ENCODE results near the gene JUP. TPM values are rescaled to one million over a fixed set of nuclear protein-coding genes. Genes with fewer than 3 reads are reported as not detected.

JUP gene
- total RNA-seq, 2 donors from 2014 or later = 317 to 353 TPM

DNA sequence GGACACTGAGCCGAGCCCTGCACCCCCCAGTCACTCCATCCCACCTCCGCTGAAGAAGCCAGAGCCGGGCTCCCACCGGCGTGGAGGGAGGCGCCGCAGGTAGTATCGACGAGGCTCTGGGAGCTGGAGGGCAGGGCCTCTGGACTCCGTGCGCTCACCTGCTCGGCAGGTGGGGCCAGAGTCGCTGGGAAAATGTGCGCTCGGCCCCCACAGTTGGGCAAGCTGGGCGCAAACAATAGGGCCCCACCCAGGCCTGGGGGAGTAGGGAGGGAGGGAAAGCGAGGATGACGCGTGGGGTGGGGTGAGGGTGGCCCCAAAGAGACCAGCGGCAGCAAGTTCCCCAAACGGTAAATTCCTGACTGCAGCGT, 668 bp downstream of the JUP start:
- H3K36me3 ChIP-seq = no peaks in the 10 kb centered on the region
- H3K9me3 ChIP-seq = no peaks in the 10 kb centered on the region
- peaks cover 3% of the 10 kb centered on the region for H3K4me1 ChIP-seq
- H3K9ac ChIP-seq (ENCODE audit: low read depth in 2 of 2, low read length in 2 of 2) = peak overlapping the region; percentile 92 to 93
- no peaks in the 10 kb centered on the region for H3K27me3 ChIP-seq
- peak; percentile 91 for DNase-seq
- TF ChIP-seq, protein P1, sequence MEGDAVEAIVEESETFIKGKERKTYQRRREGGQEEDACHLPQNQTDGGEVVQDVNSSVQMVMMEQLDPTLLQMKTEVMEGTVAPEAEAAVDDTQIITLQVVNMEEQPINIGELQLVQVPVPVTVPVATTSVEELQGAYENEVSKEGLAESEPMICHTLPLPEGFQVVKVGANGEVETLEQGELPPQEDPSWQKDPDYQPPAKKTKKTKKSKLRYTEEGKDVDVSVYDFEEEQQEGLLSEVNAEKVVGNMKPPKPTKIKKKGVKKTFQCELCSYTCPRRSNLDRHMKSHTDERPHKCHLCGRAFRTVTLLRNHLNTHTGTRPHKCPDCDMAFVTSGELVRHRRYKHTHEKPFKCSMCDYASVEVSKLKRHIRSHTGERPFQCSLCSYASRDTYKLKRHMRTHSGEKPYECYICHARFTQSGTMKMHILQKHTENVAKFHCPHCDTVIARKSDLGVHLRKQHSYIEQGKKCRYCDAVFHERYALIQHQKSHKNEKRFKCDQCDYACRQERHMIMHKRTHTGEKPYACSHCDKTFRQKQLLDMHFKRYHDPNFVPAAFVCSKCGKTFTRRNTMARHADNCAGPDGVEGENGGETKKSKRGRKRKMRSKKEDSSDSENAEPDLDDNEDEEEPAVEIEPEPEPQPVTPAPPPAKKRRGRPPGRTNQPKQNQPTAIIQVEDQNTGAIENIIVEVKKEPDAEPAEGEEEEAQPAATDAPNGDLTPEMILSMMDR (IDR thresholded peaks at IDR 0.05) = no peak
- H3K27ac ChIP-seq = peak overlapping the region; percentile 92
- intact Hi-C loops (cut with DNase I) = no loop called here
- H3K4me3 ChIP-seq = peak overlapping the region; percentile 70

DNA sequence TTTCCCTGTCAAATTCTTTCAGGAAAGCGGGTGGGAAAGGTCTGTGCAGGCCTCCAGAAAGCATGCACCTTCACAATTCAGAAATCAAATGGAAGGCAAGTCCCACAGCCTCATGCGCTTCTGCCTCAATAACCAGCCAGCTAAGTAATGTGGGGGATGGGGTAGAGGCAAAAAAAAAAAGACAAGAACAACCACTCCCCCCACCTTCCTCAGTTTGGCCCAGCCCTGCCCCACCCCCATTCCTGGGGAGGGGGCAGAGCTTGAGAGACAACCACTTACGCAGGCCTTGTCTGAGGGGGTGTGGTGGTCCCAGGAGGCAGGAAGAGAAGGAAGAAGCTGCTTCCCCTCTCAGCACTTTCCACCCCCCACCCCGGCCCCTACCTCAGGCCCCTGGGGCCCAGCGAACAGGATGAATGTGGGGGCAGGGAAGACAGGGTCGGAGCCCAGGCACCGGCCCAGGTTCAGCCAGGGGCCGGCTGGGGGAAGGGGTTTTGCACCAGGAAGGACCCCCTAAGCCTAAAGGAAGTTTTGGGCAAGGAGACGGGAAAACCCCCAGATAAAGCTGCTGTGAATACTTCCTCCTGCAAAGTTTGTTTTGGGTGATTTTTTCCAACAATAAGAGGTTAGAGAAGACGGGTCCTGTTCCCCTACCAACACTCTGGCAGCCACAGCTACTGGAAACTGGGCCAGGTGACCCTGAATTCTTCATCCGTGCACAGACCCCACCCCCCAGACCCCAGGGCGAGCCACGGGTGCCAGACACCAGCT, 1.2 kb downstream of the JUP start:
- Histone ChIP-seq H3K9me3 (no peaks in the 10 kb centered on the region), H3K4me1 (peaks cover 3% of the 10 kb centered on the region), H3K27ac (peak overlapping the region; percentile 92), H3K27me3 (no peaks in the 10 kb centered on the region), H3K9ac (ENCODE audit: low read depth in 2 of 2, low read length in 2 of 2) (peak overlapping the region; percentile 92 to 93), H3K4me3 (peak overlapping the region; percentile 70), H3K36me3 (no peaks in the 10 kb centered on the region)
- DNase-seq = peak; percentile 45
- TF ChIP-seq, protein P1 (IDR thresholded peaks at IDR 0.05) = no peak
- intact Hi-C loops (cut with DNase I) = no loop called here

DNA sequence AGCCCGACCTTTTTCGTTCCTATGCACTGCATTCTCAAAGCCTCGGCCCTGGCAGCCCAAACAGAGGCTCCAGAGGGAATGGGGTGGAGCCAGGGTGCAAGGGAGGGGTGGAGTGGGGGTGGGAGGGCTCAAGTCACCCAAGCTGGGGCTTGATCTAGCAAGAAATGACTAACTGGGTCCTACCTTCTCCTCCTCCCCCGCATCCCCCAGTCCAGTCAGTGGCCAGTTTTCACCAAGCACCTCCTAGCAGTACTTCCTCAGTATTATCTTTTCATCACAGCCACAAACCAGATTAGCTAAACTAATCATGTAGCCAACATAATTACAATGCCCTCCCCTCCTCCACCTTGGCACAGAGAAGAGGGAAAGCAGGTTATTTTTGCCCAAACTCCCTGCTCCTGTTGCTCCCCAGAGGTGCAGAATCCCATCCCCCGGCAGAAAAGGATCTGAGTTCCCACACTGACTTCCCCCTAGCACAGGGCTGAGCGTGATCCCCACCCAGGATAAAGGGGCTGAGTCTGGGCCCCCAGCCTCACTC, 2.2 kb downstream of the JUP start:
- Histone ChIP-seq H3K9ac (ENCODE audit: low read depth in 2 of 2, low read length in 2 of 2) (peak overlapping the region in 1 of 2 donors; percentile 92), H3K4me3 (peak overlapping the region; percentile 70), H3K9me3 (no peaks in the 10 kb centered on the region), H3K4me1 (peaks cover 3% of the 10 kb centered on the region), H3K27me3 (no peaks in the 10 kb centered on the region), H3K36me3 (no peaks in the 10 kb centered on the region), H3K27ac (peak overlapping the region; percentile 92)
- peak; percentile 60 for DNase-seq
- TF ChIP-seq, protein P1 (IDR thresholded peaks at IDR 0.05) = no peak
- intact Hi-C loops (cut with DNase I) = no loop called here

DNA sequence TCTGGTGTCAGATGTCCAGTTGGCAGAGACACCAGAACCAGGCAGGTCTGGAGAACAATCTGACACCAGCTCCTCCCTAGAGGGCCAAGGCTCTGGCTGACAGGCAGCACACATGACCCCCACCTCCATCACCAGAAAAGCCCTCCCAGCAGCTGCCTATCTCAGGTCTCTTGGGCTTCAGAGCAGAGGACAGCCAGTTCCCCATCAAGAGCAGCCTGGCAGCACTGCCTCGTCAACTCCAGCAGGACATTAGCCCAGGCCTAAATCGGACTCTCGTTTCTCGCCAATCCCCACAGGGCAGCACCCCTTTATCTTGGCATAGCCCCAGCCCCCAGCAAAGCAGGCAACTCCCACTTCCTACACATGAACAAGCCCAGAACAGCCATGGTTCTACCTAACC, 4.4 kb downstream of the JUP start:
- Histone ChIP-seq H3K4me1 (peaks cover 14% of the 10 kb centered on the region), H3K9me3 (no peaks in the 10 kb centered on the region), H3K27me3 (no peaks in the 10 kb centered on the region), H3K9ac (ENCODE audit: low read depth in 2 of 2, low read length in 2 of 2) (peak overlapping the region in 1 of 2 donors; percentile 51), H3K36me3 (no peaks in the 10 kb centered on the region), H3K27ac (peak overlapping the region; percentile 18), H3K4me3 (no peak overlapping the region)
- intact Hi-C loops (cut with DNase I) = no loop called here
- no peak for DNase-seq
- TF ChIP-seq, protein P1 (IDR thresholded peaks at IDR 0.05) = no peak

DNA sequence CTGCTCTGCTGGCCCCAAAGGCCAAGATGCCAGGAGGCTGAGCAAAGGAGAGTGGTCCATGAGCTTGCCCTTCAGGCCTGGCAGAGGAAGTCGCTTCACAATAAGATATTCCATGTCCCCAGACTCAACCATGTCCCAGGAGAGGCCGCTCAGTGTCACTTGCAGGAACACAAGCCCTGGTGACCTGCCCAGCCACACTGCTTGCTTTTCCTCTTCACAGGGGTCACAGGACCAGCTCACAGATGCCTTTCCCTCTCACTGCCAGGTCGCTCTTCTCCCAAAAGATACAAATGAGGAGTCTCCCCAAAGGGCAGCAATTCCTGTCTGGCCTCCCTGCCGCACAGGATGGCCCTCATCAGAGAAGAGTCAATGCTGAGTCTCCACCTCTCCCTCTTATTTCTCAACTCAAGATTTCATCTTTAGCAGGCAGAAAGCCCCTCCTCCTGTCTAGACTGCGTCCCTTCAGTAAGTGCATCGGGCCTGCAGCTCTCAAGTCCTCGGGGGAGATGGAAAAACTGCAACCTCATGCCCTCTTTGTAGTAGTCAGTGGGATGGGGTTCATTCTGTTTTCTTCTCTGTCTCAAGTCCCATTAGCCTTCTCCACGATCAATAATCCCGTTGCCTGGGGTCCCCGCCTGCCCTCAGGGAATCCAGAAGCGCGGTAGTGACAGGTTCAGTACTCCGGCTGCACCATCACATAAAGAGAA, 5.0 kb downstream of the JUP start:
- no peak overlapping the region for H3K4me3 ChIP-seq
- H3K36me3 ChIP-seq = no peaks in the 10 kb centered on the region
- DNase-seq = no peak
- H3K4me1 ChIP-seq = peaks cover 19% of the 10 kb centered on the region
- H3K27me3 ChIP-seq = no peaks in the 10 kb centered on the region
- H3K9me3 ChIP-seq = no peaks in the 10 kb centered on the region
- intact Hi-C loops (cut with DNase I) = no loop called here
- H3K9ac ChIP-seq (ENCODE audit: low read depth in 2 of 2, low read length in 2 of 2) = peak overlapping the region in 1 of 2 donors; percentile 51
- H3K27ac ChIP-seq = peak overlapping the region; percentile 18
- TF ChIP-seq, protein P1 (IDR thresholded peaks at IDR 0.05) = no peak

Measured in colonic mucosa (tissue), 4 donors.